GM04504 (cell line): ENCODE results near the gene VSIG10L.

Source experiments
- DNase-seq: peaks from one replicate; pipeline ENCODE4 v3.0.0-alpha.2; 2012; ENCODE audit warnings: low read depth

VSIG10L gene

GRCh38 chr19:51338563-51339312, 3.2 kb downstream of the VSIG10L start:
- peak; percentile 38 for DNase-seq

DNA sequence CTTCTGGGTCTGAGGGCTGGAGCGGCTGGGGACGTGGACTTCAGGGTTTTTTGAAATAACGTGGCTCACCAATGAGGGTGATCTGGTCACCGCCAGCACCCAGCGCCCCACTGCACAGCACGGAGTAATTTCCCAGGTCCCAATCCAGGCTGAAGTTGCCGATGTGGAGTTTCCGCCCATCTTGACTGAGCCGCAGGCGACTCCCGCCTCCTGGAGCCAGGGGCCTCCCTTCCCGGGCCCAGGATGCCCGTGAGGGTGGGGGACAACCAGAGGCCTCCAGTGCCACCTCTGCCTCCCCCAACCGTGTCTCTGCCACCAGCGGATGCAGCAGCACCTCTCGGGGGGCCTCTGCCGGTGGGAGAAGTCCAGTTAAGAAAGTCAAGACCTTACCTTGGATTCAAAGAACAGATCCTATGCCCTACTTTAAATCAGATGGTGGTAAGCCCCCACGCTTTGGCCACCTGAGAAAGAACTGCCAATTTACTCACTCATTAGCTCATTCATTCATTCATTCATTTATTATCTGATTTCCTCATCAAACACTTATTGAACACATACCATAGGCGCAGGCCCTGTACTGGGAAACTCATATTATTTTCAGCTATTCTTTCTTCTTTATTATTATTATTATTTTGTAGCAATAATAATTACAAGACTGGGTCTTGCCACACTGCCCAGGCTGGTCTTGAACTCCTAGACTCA, 3.9 kb downstream of the VSIG10L start:
- no peak for DNase-seq

DNA sequence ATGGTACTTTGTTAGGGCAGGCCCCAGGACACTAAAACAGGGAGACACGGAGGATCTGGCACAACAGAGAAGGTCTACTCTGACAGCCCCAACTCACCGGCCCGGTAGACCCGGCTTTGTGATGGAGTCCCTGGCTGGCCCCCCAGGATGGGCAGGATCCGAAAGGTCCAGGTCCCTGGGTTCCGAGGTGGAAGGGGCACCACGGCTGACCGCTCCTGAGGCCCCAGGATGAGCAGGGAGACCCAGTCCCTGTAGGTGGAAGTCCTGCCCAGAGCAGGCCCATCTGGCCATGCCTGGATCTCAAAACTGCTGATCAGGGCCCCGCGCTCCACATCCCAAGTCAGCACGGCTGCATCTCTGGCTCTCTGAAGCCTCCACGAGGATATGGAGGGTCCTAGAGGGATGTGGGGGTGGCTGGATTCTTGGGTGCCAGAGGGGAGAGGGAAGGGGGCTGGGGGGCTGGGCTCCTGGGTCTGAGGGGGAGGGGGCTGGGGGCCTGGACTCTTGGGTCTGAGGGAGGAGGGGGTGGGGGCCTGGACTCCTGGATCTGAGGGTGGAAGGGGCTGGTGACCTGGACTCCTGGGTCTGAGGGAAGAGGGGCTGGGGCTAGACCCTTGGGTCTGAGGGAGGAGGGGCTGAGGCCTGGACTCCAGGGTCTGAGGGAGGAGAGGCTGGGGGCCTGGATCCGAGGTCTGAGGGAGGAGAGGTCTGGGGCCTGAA, 4.6 kb downstream of the VSIG10L start:
- no peak for DNase-seq

DNA sequence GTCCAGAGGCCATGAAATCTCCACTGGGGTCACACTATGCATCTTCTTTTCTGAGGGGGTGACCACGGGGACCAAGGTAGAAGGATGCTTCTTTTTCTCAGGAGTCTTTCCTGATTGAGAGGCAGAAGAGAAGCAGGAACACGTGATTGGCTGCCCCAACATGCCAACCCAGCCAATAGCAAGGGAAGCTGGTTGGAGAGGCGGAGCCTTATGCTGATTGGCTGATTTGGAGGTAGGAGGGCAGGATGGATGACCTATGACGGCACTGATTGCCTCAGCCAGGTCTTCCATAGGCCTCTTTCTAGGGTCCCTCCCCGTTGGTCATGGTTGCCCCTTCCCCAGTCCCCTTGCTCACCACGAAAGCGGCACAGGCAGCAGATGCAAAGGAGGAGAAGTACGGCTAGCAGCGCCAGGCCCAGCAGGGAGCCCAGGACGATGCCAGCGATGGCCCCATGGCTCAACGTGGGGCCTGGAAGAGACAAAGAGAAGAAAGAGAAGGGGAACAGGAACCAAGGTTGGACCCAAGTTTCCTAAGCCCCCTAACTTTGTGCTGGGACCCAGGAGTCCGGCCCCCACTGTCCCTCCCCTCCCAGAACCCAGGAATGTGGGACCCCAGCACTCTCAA, 8.0 kb downstream of the VSIG10L start:
- no peak for DNase-seq

DNA sequence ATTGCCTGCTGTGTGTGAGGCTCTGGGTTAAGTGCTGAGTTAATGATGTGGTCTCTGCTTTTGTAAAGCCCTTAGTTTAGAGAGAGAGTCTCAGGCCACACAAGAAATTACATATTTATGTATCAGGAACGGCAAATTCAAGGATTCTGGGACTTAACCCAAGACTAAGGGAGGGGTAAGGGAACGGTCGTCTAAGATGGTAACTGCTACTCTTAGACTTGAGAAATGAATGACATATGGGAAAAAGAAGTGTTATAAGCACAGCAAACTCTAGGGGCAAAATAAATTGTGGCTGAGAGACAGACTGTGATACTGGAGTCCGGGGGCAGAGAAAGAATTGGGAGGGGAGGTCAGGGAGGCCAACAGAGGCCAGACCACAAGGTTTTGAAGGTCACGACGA, 10.2 kb downstream of the VSIG10L start:
- no peak for DNase-seq

DNA sequence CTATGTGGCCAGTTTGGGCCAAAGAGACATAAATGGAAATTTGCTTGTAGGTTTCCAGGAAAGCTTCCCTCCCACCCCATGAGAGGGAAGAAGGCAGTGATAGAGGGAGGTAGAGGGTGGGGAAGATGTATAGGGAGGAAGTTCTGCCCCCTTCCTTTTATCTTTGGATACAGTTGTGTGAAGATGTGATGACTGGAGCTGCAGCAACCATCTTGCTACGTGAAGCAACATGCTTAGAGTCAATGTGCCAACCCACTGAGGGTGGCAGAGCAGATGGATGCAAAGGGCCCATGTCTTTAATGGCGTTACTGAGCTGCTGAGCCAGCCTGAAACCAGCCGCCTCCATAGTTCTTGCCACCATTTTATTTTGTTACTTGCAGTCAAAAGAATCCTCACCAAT, 10.7 kb downstream of the VSIG10L start:
- no peak for DNase-seq

- DNase-seq, result no peak
These were observed 11.6 kb downstream of the VSIG10L start for GRCh38 chr19:51330366-51330765.

- DNase-seq, result no peak
These were observed 12.5 kb downstream of the VSIG10L start for GRCh38 chr19:51329411-51329810.

- no peak for DNase-seq
These were observed 14.6 kb downstream of the VSIG10L start for GRCh38 chr19:51327066-51328001.

GRCh38 chr19:51326216-51327065, 15.5 kb downstream of the VSIG10L start:
- DNase-seq, result no peak

GRCh38 chr19:51325161-51325976, 16.6 kb downstream of the VSIG10L start:
- no peak for DNase-seq

DNA sequence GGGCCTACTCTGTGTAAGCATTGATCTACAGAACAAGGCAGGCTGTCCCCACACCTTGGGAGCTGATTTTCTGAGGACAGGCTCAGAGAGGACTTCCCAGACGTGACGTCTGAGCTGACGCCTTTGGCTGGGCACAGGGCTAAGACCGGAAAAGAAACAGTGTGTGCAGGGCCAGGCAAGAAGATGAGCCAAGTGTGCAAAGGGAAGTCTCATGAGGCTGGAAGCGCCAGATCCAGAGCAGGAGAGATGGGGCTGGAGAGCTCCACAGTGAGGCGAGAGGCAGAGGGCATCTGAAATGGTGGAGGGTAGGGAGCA, 17.8 kb downstream of the VSIG10L start:
- no peak for DNase-seq

- no peak for DNase-seq
These were observed 18.3 kb downstream of the VSIG10L start for GRCh38 chr19:51323481-51324166.

DNA sequence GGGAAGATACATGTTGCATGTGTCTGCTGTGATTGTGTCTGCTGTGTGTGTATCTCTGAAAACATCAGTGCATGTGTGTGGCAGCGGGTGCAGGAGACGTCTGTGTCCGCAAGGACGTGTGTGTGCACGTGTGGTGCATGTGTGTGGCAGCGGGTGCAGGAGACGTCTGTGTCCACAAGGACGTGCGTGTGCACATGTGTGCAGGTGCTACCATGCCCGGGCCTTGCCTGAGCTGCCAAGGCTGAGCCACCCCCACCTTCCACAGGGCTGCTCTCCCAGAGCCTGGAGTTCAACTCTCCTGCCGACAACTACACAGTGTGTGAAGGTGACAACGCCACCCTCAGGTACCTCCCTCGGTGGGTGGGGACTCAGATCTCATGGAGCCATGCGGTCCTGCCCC, 20.1 kb downstream of the VSIG10L start:
- no peak for DNase-seq

- DNase-seq, result no peak
These were observed 21.7 kb downstream of the VSIG10L start for GRCh38 chr19:51320280-51320657.

- DNase-seq, result no peak
These were observed 22.2 kb downstream of the VSIG10L start for GRCh38 chr19:51319649-51320279.

DNA sequence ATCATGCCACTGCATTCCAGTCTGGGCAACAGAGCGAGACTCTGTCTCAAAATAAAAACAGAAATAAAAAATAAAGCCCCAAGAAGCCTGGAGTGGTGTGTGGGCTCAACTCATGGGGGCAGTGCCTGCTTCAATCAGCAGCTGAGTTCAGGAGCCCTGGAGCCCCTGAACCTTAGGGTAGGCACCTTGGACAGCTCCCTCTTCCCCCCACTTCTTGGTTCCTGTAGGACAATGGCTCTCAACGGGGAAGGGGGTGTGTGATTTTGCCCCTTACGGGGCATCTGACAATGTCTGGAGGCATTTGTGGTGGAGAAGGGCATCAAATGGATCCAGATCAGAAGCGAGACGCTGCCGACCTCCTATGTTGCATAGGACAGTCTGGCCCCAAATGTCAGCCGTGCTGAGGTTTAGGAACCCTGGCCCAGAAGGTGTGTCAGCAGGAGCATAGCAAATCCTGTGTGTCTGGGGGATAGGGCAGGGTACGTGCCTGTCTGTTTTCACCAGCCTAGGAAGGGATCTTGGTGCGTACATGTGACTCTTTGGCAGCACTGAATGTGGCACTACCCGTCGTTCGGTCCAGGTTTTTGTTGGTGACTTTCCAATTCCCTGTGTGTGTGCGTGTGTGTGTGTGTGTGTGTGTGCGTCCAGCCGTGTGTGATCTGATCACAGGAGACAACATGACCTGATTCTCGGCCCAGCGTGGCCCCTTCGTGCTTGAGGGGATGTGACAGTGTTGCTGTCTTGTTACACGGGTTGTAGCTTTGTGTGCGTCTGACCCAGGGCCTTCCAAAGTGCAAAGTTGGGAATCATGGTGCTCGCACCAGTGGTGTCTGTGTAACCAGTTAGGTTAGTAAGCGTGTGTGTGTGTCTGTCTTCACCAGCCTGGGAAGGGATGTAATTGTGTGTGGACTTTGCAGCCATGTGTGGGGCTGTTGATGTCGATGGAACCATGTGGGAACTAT, 23.0 kb downstream of the VSIG10L start:
- DNase-seq, result no peak

DNA sequence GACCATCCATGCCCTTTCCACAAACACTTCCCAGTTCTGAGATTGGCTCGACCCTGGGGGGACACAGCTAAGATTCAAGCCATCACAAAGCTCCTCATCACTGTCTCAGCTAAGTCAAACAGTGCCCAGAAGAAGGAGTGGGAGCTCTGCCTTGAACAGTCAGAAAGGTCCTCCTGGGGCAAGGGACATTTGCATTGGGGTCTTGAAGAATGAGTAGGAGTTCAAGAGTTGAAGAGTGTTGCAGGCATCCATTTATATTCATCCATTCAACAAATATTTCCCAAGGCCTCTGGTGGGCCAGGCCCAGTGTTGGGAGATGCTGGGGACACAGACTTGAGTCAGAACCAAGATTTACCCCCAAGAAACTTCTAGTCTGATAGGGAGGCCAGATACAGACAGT, 24.0 kb downstream of the VSIG10L start:
- no peak for DNase-seq
